HG03159 (cell line): Measurements from ENCODE around the gene PNN.

Experiments used
- ATAC-seq: cut with Tn5 transposase; IDR thresholded peaks from one replicate; pipeline ENCODE4 v1.9.1; 2021; ENCODE audit warnings: mild to moderate bottlenecking, moderate library complexity; ENCODE audit not compliant: unreplicated experiment

The PNN gene

GRCh38 chr14:39228509-39229221, 53.6 kb downstream of the PNN start:
- ATAC-seq: no peak

- ATAC-seq: no peak
These were observed 54.1 kb downstream of the PNN start for GRCh38 chr14:39229222-39229543.

- no peak for ATAC-seq
These were observed 54.6 kb downstream of the PNN start for GRCh38 chr14:39229601-39230110.

- no peak for ATAC-seq
These were observed 55.5 kb downstream of the PNN start for GRCh38 chr14:39230416-39231035.

GRCh38 chr14:39231751-39232553, 56.9 kb downstream of the PNN start:
- ATAC-seq: peak; percentile 74
